DND-41 (cell line): ENCODE results near the gene FAIM.
"Not testable (repeated sequence)": the region's sequence is repeated elsewhere in the genome, so short reads cannot be mapped to it uniquely, and the experiment has no call there.

Experiments used
- EZH2 ChIP-seq: IDR thresholded peaks from 3 replicates; pipeline ENCODE4 v1.6.1; 2012; ENCODE audit warnings: borderline replicate concordance, low read depth, mild to moderate bottlenecking, moderate library complexity, low read length, inconsistent platforms; ENCODE audit not compliant: severe bottlenecking
- TF ChIP-seq, protein P1 (sequence below): IDR thresholded peaks from 2 replicates; pipeline ENCODE4 v1.5.1; 2012; ENCODE audit warnings: borderline replicate concordance, low read length, moderate library complexity, mild to moderate bottlenecking; ENCODE audit not compliant: poor library complexity, severe bottlenecking; ENCODE audit errors: extremely low read depth

DNA sequence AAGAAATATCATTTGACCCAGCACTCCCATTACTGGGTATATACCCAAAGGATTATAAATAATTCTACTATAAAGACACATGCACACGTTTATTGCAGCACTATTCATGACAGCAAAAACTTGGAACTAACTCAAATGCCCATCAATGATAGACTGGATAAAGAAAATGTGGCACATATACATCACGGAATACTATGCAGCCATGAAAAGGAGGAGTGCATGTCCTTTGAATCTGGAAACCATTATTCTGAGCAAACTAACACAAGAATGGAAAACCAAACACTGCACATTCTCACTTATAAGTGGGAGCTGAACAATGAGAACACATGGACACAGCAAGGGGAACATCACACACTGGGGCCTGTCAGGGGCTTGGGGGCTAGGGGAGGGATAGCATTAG, 42.3 kb upstream of the FAIM start:
- not testable (repeated sequence) for TF ChIP-seq EZH2
- TF ChIP-seq, protein P1, sequence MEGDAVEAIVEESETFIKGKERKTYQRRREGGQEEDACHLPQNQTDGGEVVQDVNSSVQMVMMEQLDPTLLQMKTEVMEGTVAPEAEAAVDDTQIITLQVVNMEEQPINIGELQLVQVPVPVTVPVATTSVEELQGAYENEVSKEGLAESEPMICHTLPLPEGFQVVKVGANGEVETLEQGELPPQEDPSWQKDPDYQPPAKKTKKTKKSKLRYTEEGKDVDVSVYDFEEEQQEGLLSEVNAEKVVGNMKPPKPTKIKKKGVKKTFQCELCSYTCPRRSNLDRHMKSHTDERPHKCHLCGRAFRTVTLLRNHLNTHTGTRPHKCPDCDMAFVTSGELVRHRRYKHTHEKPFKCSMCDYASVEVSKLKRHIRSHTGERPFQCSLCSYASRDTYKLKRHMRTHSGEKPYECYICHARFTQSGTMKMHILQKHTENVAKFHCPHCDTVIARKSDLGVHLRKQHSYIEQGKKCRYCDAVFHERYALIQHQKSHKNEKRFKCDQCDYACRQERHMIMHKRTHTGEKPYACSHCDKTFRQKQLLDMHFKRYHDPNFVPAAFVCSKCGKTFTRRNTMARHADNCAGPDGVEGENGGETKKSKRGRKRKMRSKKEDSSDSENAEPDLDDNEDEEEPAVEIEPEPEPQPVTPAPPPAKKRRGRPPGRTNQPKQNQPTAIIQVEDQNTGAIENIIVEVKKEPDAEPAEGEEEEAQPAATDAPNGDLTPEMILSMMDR: not testable (repeated sequence)
